Hematopoietic multipotent progenitor cell treated with erythropoietin and hydrocortisone succinate and interleukin-3 and kit ligand, for 15 days (in vitro differentiated cells): ENCODE results near the gene PAX4.
"Not testable (repeated sequence)": the region's sequence is repeated elsewhere in the genome, so short reads cannot be mapped to it uniquely, and the experiment has no call there.

Experiments
- DNase-seq: peaks from one replicate; pipeline ENCODE4 v3.0.0-alpha.2; 2015; ENCODE audit warnings: low spot score

PAX4 gene

DNA sequence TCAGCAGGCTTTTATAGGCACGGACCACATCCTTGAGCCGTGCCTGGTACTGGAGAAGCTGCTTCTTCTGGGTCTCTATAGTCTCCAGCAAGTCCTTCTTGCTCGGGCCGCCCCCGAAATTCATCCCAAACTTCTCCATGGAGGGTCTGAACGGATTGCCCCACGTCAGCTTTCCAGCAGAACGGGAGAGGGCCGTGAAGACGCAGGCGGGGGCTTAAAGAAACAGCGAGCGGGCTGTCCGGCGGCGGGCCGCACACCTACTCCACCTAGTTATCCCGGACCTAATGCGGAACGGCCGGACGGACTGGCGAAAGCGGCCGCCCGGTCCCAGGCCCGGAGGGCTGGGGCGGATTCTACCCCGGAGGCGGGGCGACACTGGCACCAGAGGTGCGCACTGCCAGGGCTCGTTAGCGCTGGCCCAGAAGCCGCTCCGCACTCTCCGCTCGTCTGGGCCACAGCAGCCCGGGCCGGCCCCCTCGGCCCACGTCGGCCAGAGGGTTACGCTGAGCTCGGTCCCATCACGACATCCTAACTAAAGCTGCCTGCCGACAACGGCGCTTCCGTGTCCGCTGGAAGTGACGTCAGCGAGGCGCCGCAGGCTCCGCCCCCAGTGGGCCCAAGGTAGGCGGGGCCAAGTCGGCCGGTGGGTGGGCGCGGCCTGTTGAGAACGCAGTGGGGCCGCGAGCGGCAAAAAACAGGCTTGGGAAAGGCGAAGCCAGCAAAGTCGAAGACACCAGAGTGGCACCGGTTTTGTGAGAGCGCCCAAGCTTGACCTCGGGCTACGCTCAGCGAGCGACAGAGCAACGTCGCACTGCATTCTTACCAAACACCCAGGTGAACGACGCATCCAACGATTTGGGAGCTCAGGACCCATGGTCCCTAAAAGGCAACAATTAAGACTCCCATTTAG is 32.6 kb downstream of the PAX4 start, which contains the start of gene GCC1:
Gene GCC1, minus strand, starts transcription at position 553 of the 910 bp plus-strand sequence. Its CDS starts 414 bp downstream, at position 139.
- DNase-seq = peak; percentile 94

GRCh38 chr7:127584648-127585043 is 33.3 kb downstream of the PAX4 start:
- DNase-seq = no peak

- no peak for DNase-seq
Measured at GRCh38 chr7:127582361-127582760, 35.6 kb downstream of the PAX4 start.

DNA sequence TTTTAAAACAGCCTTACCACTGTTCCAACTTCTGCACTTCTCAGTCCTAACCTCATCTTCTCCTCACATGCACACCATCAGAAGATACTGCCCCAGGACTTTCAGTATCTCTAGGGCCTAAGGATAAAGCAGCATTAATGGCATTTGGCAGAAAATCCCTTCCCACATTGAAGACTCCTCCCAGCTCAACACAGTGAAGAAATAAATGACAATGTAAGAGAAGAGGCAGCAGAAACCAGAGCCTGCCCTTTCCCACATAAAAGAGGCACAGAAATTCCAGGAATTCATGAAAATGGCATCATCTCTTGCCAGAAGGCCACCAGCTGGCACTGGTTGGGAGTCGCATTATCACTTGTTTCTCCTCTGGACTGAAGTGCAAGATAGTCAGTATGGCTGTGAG is 36.2 kb downstream of the PAX4 start:
- no peak for DNase-seq

DNA sequence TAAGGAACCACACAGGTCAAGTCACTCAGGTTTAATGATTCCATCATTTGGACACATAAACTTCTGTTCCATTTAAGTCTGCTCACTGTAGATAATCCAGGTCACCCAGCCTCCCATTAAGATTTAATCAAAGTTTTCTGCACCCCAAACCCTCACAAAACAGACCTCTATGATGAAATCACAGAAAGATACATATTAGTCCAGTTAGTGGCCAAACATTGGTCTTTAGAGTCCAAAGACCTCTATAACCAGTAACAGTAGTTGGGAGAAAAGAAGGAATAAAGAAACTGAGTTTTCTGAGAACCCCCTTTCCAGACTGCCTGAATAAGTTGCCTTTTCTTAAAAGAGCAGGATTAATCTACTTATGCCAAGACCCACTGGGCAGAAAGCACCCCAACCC is 37.3 kb downstream of the PAX4 start:
- no peak for DNase-seq

- no peak for DNase-seq
Measured at GRCh38 chr7:127578711-127579275, 39.1 kb downstream of the PAX4 start.

DNA sequence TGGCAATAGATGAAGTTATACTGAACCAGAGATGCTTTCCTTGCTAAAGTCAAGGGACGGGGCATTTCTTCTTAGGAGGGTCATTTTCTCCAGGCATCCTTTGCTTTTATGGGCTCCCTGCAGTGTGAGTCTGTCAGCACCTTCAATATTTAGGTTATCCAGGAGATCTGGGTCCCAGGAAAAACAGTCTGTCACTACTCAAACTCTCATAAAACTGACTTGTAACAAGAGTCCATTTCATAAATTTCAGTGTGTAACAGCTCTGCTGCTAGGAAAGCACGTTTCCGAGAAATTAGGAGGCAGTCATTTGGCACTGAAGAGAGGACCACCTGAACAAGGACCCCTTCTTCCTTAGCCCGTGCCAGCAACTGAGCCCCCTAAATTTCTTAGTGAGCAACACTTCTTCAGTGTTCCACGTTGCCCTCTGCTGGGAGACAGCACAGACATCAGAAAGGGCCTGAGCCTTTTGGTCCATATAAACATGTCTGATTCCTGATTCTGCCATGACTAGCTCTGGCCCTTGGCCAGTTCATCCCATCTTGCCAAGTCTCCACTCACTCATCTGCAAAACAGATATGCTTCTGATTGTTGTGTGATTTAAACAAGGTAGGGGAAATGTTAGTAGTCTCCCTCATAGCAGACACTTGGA is 39.8 kb downstream of the PAX4 start:
- peak; percentile 6 for DNase-seq

DNA sequence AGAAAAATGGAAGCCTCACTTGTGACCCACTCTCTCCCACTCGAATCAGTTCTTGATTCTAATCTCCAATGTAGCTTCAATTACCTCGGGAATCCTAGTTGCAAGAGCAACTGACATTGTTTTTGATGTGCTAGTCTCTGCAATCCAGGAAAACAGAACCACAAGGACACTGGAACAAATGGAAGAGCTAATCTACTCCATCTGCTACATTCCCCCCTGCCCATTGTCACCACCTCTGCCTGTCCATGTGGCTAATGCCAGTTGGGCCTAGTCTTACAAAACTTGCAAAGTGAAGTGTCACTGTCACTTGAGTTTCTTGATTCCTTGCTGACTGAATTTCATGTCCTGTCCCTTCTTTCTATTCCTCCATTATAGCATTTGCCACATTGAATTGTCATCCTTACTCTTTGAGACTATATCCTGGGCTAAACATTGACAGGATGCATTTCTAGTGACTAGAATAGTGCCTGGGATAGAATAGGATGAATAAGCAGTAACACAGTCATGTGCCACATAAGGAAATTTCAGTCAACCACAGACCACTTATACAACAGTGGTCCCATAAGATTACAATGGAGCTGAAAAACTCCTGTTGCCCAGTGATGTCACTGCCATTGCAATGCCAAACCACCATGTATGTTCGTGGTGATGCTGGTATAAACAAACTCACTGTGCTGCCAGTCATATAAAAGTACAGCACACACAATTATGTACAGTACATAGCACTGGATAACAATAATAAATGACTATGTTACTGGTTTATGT is 46.0 kb downstream of the PAX4 start:
- no peak for DNase-seq

DNA sequence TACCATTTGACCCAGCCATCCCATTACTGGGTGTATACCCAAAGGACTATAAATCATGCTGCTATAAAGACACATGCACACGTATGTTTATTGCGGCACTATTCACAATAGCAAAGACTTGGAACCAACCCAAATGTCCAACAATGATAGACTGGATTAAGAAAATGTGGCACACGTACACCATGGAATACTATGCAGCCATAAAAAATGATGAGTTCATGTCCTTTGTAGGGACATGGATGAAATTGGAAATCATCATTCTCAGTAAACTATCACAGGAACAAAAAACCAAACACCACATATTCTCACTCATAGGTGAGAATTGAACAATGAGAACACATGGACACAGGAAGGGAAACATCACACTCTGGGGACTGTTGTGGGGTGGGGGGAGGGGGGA is 49.9 kb downstream of the PAX4 start:
- DNase-seq = not testable (repeated sequence)

- DNase-seq = no peak
Measured at GRCh38 chr7:127566242-127566641, 51.7 kb downstream of the PAX4 start.
